PC-9 (cell line): ENCODE measurements around the gene CCT3. TPM values are rescaled to one million over a fixed set of nuclear protein-coding genes. Genes with fewer than 3 reads are reported as not detected.

Experiments
- BruUV-seq: library from RNA; stranded (reverse); fragments of 400-500 nt; replicated peaks from 2 replicates; lab custom pipeline; 2021; lab: Mats Ljungman, UMichigan
- CTCF ChIA-PET: fragments of 300-600 bp; sonication (Branson Sonifier 250); formaldehyde crosslinking; loops from one replicate; lab custom pipeline; 2022; ENCODE audit warnings: antibody characterized with exemption; lab: Charles Lee
- POLR2A ChIA-PET: fragments of 300-600 bp; sonication (Branson Sonifier 250); formaldehyde crosslinking; loops from one replicate; lab custom pipeline; 2022; ENCODE audit warnings: antibody characterized with exemption; ENCODE audit not compliant: unreplicated experiment; lab: Charles Lee
- DNase-seq, 2 experiments: peaks; one replicate each; pipeline versions ENCODE4 v3.0.0 to v3.0.0-alpha.2; 2015 to 2022; ENCODE audit warnings: mixed read lengths in 1 of 2
- H2AFZ ChIP-seq: fragments of 200-600 bp; sonication (generic); 2 replicates; pipeline ENCODE4 v1.8.1; 2017; ENCODE audit warnings: antibody characterized with exemption
- H3F3A ChIP-seq: fragments of 200-600 bp; sonication (generic); 2 replicates; pipeline ENCODE4 v1.8.1; 2017; ENCODE audit warnings: antibody characterized with exemption, mild to moderate bottlenecking, low read depth; ENCODE audit not compliant: insufficient read depth
- H3K27ac ChIP-seq: fragments of 200-600 bp; sonication (generic); 2 replicates; pipeline ENCODE4 v1.6.1; 2016; ENCODE audit warnings: mixed run types
- H3K27me3 ChIP-seq: fragments of 200-600 bp; sonication (generic); 2 replicates; pipeline ENCODE4 v1.6.1; 2016; ENCODE audit warnings: low read depth, mixed run types; ENCODE audit not compliant: insufficient read depth
- H3K36me3 ChIP-seq: fragments of 200-600 bp; sonication (generic); 2 replicates; pipeline ENCODE4 v1.6.1; 2016; ENCODE audit warnings: low read depth, mixed run types
- H3K4me1 ChIP-seq: fragments of 200-600 bp; sonication (generic); replicated peaks from 2 replicates; pipeline ENCODE4 v1.6.1; 2016; ENCODE audit warnings: mixed run types; ENCODE audit not compliant: insufficient read depth
- H3K4me2 ChIP-seq: fragments of 200-600 bp; sonication (generic); 2 replicates; pipeline ENCODE4 v1.6.1; 2017; ENCODE audit warnings: mixed run types
- H3K4me3 ChIP-seq: fragments of 200-600 bp; sonication (generic); 2 replicates; pipeline ENCODE4 v1.6.1; 2016; ENCODE audit warnings: mixed run types
- H3K79me2 ChIP-seq: fragments of 200-600 bp; sonication (generic); 2 replicates; pipeline ENCODE4 v1.6.1; 2017; ENCODE audit warnings: low read depth, mixed run types
- H3K9me2 ChIP-seq: fragments of 200-600 bp; sonication (generic); 2 replicates; pipeline ENCODE4 v1.8.1; 2017; ENCODE audit warnings: mild to moderate bottlenecking; ENCODE audit not compliant: insufficient read depth
- H3K9me3 ChIP-seq: fragments of 200-600 bp; sonication (generic); 2 replicates; pipeline ENCODE4 v1.8.1; 2016; ENCODE audit warnings: low read depth; ENCODE audit not compliant: insufficient read depth
- H4K20me1 ChIP-seq: fragments of 200-600 bp; sonication (generic); 2 replicates; pipeline ENCODE4 v1.8.1; 2017; ENCODE audit not compliant: insufficient read depth
- EZH2 ChIP-seq: fragments of 200-600 bp; sonication (generic); IDR thresholded peaks from 2 replicates; pipeline ENCODE4 v1.8.0; 2017; ENCODE audit warnings: antibody characterized with exemption, low read depth
- intact Hi-C: fragments of 100-400 bp; cut with micrococcal nuclease; formaldehyde crosslinking; loops from one replicate; pipeline ENCODE4 v1.10.0; 2022; ENCODE audit not compliant: unreplicated experiment
- total RNA-seq: library from RNA; stranded (reverse); gene quantifications from 2 replicates; pipeline ENCODE4 v1.2.3, GENCODE V29; 2021
- TF ChIP-seq, protein P1 (sequence below): fragments of 200-600 bp; sonication (generic); conservative IDR thresholded peaks from 2 replicates; pipeline ENCODE4 v1.6.1; 2017; ENCODE audit warnings: mixed run types, antibody characterized with exemption, mild to moderate bottlenecking, moderate library complexity

Gene CCT3
- total RNA-seq, 1 experiment from 2014 or later = 317 TPM

DNA sequence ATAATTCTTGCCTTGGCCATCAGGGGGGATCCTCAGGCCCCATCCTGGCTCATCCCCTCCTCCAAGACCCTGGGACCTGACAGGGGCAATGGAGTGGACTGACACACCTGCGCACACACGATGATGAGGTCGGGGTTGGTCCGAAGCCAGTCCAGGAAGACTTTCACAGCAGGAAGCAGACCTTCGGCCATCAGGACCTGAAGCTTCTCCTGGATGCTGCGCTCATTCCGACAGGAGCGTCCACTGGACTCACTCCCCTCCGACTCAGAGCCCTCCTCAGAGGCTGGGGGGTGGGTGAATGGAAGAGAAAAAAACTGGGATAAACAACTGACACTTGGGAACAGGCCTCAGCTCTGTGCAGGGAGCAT lies 74.8 kb downstream of the CCT3 start:
- Histone ChIP-seq H3K9me3 (no peaks in the 10 kb centered on the region), H3K4me1 (no peaks in the 10 kb centered on the region), H4K20me1 (peaks cover 6% of the 10 kb centered on the region; the same call in 1 of the 2 replicates), H3K36me3 (peaks cover 34% of the 10 kb centered on the region), H3K27me3 (no peaks in the 10 kb centered on the region), H2AFZ (no peak overlapping the region), H3K79me2 (no peaks in the 10 kb centered on the region), H3K4me3 (no peak overlapping the region), H3K4me2 (no peak overlapping the region), H3K27ac (no peak overlapping the region), H3K9me2 (no peaks in the 10 kb centered on the region), H3F3A (peaks cover 4% of the 10 kb centered on the region; the same call in 1 of the 2 replicates)
- ChIA-PET POLR2A (interaction anchor here (0.7 to 1.0 kb wide), 2 partner anchors 32 to 70 kb away, joined by 3 to 5 read pairs; partner anchors contain the start of genes GLMP and SLC25A44), CTCF (no interaction called here)
- TF ChIP-seq EZH2 = no peak
- TF ChIP-seq, protein P1, sequence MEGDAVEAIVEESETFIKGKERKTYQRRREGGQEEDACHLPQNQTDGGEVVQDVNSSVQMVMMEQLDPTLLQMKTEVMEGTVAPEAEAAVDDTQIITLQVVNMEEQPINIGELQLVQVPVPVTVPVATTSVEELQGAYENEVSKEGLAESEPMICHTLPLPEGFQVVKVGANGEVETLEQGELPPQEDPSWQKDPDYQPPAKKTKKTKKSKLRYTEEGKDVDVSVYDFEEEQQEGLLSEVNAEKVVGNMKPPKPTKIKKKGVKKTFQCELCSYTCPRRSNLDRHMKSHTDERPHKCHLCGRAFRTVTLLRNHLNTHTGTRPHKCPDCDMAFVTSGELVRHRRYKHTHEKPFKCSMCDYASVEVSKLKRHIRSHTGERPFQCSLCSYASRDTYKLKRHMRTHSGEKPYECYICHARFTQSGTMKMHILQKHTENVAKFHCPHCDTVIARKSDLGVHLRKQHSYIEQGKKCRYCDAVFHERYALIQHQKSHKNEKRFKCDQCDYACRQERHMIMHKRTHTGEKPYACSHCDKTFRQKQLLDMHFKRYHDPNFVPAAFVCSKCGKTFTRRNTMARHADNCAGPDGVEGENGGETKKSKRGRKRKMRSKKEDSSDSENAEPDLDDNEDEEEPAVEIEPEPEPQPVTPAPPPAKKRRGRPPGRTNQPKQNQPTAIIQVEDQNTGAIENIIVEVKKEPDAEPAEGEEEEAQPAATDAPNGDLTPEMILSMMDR = no peak
- intact Hi-C loops = no loop called here
- DNase-seq = no peak
- no TSS peak for BruUV-seq

DNA sequence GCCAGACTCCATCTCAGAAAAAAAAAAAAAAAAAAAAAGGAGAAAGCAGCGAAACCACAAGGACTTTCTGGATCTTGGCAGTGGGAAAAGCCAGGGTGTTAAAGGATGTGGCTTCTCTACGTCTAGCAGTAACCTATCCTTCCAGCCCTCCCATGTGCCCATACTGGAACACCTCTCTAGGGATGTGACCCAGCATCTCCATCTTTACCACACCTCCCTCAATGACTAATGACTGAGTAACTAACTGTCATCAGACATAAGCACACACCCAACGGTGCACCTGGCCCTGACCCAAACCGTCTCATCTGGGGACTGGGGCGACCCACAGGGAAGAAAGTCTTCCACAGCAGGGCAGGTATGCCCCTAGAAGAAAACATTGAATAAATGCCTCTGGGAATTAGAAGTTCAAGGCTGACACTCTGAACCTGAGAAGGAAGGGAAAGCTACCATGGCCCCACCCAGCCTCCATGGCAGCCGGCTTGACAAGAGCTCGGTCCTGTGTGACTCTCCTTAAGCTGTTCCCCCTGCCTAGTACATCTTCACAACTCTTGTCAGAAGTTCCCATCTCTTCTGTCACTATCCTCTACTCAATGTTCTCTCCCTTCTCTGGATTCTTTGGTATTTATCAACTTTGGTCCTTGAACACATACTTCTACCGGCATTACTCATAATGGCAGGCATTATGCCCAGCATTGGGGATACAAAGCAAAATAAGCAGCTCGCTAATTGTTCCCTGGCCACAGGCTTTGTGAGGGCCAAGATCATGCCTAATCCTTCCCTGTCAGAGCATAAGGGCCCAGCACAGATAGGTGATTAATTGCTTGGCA lies 75.4 kb downstream of the CCT3 start:
- peaks cover 9% of the 10 kb centered on the region; the same call in 1 of the 2 replicates for H4K20me1 ChIP-seq
- H3K4me2 ChIP-seq = no peak overlapping the region
- no peak overlapping the region for H2AFZ ChIP-seq
- H3K36me3 ChIP-seq = peaks cover 34% of the 10 kb centered on the region
- DNase-seq = peak; percentile 45 to 46
- ChIA-PET POLR2A (interaction anchor here (0.6 to 1.0 kb wide), 3 partner anchors 33 to 247 kb away, joined by 3 to 5 read pairs (median 3); partner anchors contain the start of genes GLMP and SLC25A44), CTCF (no interaction called here)
- H3F3A ChIP-seq = peaks cover 4% of the 10 kb centered on the region; the same call in 1 of the 2 replicates
- no peak overlapping the region for H3K27ac ChIP-seq
- no peak overlapping the region for H3K4me3 ChIP-seq
- no TSS peak for BruUV-seq
- H3K79me2 ChIP-seq = no peaks in the 10 kb centered on the region
- no peaks in the 10 kb centered on the region for H3K27me3 ChIP-seq
- intact Hi-C loops = no loop called here
- H3K9me3 ChIP-seq = no peaks in the 10 kb centered on the region
- TF ChIP-seq, protein P1 = no peak
- no peak for TF ChIP-seq EZH2
- no peaks in the 10 kb centered on the region for H3K9me2 ChIP-seq
- no peaks in the 10 kb centered on the region for H3K4me1 ChIP-seq

DNA sequence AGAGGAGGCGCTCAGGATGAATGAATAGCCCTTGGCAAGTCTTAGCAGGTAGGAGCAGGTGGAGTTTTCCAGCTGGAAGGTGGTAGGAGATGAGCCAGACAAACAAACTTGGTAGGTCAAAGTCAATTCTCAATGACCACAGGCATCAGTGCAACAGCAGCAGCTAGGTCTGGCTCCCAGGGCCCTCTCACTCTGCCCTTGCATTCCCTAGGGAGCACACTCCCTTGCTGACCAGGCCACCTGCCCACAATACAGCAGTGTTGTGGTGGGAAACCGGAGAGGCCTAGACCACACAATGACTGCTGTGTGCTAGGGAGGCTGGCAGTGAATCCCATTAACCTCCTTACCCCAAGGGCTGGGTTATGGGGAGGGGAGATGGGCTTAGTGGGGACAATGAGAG lies 77.2 kb downstream of the CCT3 start:
- Histone ChIP-seq H3K27ac (no peak overlapping the region), H3F3A (peaks cover 4% of the 10 kb centered on the region; the same call in 1 of the 2 replicates), H3K9me2 (no peaks in the 10 kb centered on the region), H3K27me3 (no peaks in the 10 kb centered on the region), H3K4me3 (no peak overlapping the region), H4K20me1 (peaks cover 9% of the 10 kb centered on the region; the same call in 1 of the 2 replicates), H2AFZ (no peak overlapping the region), H3K36me3 (peaks cover 25% of the 10 kb centered on the region), H3K4me1 (no peaks in the 10 kb centered on the region), H3K9me3 (no peaks in the 10 kb centered on the region), H3K79me2 (no peaks in the 10 kb centered on the region), H3K4me2 (no peak overlapping the region)
- no peak for DNase-seq
- intact Hi-C loops = no loop called here
- ChIA-PET POLR2A (no interaction called here), CTCF (no interaction called here)
- no TSS peak for BruUV-seq
- TF ChIP-seq, protein P1 = no peak
- TF ChIP-seq EZH2 = no peak
